Uterus (tissue), 4 donors: ENCODE data around the gene PNLDC1. TPM values are rescaled to one million over a fixed set of nuclear protein-coding genes. Genes with fewer than 3 reads are reported as not detected.

ENCODE experiments used
- DNase-seq, 2 donors: peaks; one replicate each; pipeline ENCODE4 v3.0.0-alpha.2; 2019 to 2020
- H3K27ac ChIP-seq, 2 donors: fragments of 200-600 bp; sonication (generic); 1 replicate in 1 of 2; 2 replicates in 1 of 2; pipeline ENCODE4 v1.5.1; 2016 to 2018
- H3K27me3 ChIP-seq, 2 donors: fragments of 200-600 bp; sonication (generic); one replicate each; pipeline ENCODE4 v1.5.1; 2018 to 2019; ENCODE audit warnings: control low read depth in 1 of 2
- H3K36me3 ChIP-seq, 2 donors: fragments of 200-600 bp; sonication (generic); one replicate each; pipeline ENCODE4 v1.5.1; 2019; ENCODE audit warnings: control low read depth in 1 of 2
- H3K4me1 ChIP-seq, 2 donors: fragments of 200-600 bp; sonication (generic); one replicate each; pipeline ENCODE4 v1.5.1; 2018 to 2019; ENCODE audit warnings: control low read depth in 1 of 2
- H3K4me3 ChIP-seq, 2 donors: fragments of 200-600 bp; sonication (generic); 1 replicate in 1 of 2; 2 replicates in 1 of 2; pipeline ENCODE4 v1.5.1; 2018 to 2019; ENCODE audit warnings: mild to moderate bottlenecking in 1 of 2
- H3K9me3 ChIP-seq, 2 donors: fragments of 200-600 bp; sonication (generic); one replicate each; pipeline ENCODE4 v1.5.1; 2019; ENCODE audit warnings: control low read depth in 1 of 2
- CTCF ChIP-seq, 4 experiments: fragments of 200-600 bp in 2 of 4; fragments of 450-650 bp in 2 of 4; sonication (generic) in 2 of 4; IDR thresholded peaks; one replicate each; pipeline ENCODE4 v1.5.1; 2016 to 2019; ENCODE audit warnings: antibody characterized with exemption in 4 of 4, mild to moderate bottlenecking in 2 of 4, moderate library complexity in 1 of 4
- POLR2A ChIP-seq, 2 donors: fragments of 450-650 bp; IDR thresholded peaks; one replicate each; pipeline ENCODE4 v1.6.1; 2016; ENCODE audit warnings: antibody characterized with exemption in 2 of 2, mild to moderate bottlenecking in 1 of 2, moderate library complexity in 1 of 2
- intact Hi-C: fragments of 100-400 bp; cut with DNase I; formaldehyde crosslinking; loops from one replicate; pipeline ENCODE4 v1.15.1; 2023; ENCODE audit warnings: low total_unique reads
- total RNA-seq, 4 donors: library from RNA; depleted of rRNA in 3 of 4; stranded (reverse); fragments of >200 nt in 3 of 4; gene quantifications; one replicate each; pipeline versions ENCODE4 v1.1.0 to v1.2.4, GENCODE V29; 2014 to 2023
- donor health status: DM: yes; HTN: yes; CAD: no.

Gene PNLDC1
- total RNA-seq, 4 donors from 2014 or later, result 0.69 TPM; not detected in 3

DNA sequence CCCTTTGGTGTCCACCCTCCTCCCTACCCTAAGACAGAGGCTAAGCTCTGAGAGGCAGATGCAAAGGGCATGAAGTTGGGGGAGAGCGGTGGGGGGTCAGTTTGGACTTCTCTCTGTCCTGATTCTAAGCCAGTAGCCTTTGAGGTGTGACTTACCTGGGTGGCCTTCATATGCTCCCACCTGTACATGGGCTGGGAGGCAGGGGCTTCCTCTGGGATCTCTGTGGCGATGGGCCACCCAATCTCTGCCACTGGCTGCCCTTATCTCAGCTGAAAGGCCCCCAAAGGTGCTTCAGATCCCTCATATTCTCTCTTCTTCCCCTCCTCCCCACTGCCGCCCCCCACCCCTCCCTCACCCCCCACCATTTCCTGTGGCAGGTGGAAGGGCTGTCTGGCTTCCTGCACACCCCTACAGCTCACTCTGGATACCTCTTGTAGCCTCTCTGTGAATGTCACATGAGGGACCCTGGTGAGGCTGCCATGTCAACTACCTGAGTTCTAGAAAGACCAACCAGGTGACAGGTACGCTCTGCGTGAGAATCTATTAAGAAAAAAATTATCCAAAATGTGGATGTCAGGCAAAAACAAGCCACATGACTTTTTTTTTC lies 34.0 kb downstream of the PNLDC1 start:
- intact Hi-C loops, result no loop called here
- H3K27ac ChIP-seq, result peak overlapping the region; percentile 90 to 92

DNA sequence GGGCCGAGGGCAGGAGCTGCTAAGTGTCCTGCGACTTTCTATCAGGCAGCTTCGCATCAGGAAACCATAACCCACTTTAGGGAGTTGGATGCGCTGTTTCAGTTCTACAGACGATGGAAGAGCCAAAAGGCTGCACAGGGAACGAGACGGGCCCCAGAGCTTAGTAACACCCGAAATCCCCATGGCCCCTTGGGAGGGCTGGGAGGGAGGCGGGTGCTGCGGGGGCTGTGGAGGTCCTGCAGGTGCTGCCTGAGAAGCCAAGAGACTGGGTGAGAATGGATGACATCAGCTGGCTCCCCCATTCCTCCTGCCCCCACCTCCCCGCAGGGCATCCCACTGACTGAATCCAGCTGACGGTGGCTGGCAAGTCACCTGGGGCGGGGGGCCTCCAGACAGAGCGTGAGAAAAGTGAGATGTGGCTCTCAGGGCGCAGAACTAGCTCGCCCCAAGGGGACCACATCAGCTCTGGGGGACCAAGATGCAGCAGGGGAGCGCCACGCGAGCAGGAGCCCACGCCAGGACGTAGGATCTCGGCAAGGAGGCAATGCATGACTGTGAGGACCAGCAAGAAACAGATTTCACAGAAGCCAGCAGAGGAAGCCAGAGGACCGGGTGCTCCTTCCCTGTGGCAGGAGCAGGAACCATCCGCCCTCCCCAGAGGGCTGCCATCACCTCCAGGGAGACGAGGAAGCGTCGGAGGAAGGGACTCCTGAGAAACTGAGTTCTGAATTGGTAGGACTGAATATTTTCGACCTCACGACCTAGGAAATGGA lies 36.8 kb downstream of the PNLDC1 start:
- Histone ChIP-seq H3K27ac (peak overlapping the region; percentile 90 to 92), H3K4me1 (peaks cover 0 to 5% of the 10 kb centered on the region in 2 donors), H3K27me3 (no peaks in the 10 kb centered on the region), H3K4me3 (peak overlapping the region; percentile 24 to 35), H3K36me3 (no peaks in the 10 kb centered on the region), H3K9me3 (no peaks in the 10 kb centered on the region)
- intact Hi-C loops, result no loop called here
- peak; percentile 62 to 71 for DNase-seq
- no peak for TF ChIP-seq POLR2A (IDR thresholded peaks at IDR 0.05)
- TF ChIP-seq CTCF (IDR thresholded peaks at IDR 0.05), result no peak

More for the DNA sequence above, 34.0 kb downstream of the PNLDC1 start:
- Histone ChIP-seq H3K9me3 (no peaks in the 10 kb centered on the region), H3K4me3 (no peak overlapping the region), H3K36me3 (no peaks in the 10 kb centered on the region), H3K4me1 (peaks cover 0 to 5% of the 10 kb centered on the region in 2 donors), H3K27me3 (no peaks in the 10 kb centered on the region)
- no peak for TF ChIP-seq CTCF (IDR thresholded peaks at IDR 0.05)
- TF ChIP-seq POLR2A (IDR thresholded peaks at IDR 0.05), result no peak
- DNase-seq, result no peak

- intact Hi-C loops, result no loop called here
- DNase-seq, result no peak
- peak overlapping the region; percentile 90 to 92 for H3K27ac ChIP-seq
- H3K36me3 ChIP-seq, result no peaks in the 10 kb centered on the region
- H3K4me3 ChIP-seq, result no peak overlapping the region
- peaks cover 0 to 5% of the 10 kb centered on the region in 2 donors for H3K4me1 ChIP-seq
- no peaks in the 10 kb centered on the region for H3K9me3 ChIP-seq
- no peaks in the 10 kb centered on the region for H3K27me3 ChIP-seq
- no peak for TF ChIP-seq POLR2A (IDR thresholded peaks at IDR 0.05)
- TF ChIP-seq CTCF (IDR thresholded peaks at IDR 0.05), result no peak
Observed at GRCh38 chr6:159837511-159837910, 37.4 kb downstream of the PNLDC1 start.

DNA sequence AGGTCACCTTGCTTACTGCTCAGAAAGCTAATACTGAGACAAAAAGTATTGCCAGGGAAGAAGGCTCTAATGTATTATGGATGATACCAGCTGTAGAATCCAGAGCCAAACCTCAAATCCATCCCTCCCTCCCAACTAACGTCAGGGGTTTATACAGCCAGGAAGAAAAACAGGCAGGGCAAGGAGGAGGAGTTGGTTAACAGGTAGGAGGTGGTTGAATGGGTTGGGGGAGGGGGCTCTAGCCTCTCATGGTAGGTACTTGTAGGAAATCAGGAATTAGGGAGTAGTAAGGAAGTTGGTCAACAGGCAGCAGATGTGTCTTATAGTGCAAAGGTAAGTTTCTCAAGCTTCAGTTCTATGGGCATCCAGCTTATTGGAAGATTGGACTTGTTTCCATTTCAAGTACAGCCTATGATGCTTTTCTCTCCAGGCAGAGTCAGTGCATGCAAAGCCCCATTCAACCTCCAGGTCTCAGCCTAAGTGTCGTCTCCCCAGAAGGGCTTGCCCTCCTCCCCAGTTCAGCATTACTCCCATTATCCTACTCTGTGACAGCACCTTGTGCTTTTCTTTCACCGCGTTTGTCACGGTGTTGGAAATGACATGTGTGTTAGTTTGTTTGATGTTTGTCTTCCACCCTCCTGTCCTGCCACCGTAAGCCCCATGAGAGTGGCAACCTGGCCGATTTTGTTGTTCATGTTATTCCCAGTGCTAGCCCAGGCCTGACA lies 38.1 kb downstream of the PNLDC1 start:
- Histone ChIP-seq H3K27me3 (no peaks in the 10 kb centered on the region), H3K4me3 (no peak overlapping the region), H3K27ac (no peak overlapping the region), H3K4me1 (peaks cover 0 to 5% of the 10 kb centered on the region in 2 donors), H3K36me3 (no peaks in the 10 kb centered on the region), H3K9me3 (no peaks in the 10 kb centered on the region)
- intact Hi-C loops, result no loop called here
- TF ChIP-seq POLR2A (IDR thresholded peaks at IDR 0.05) (no peak), CTCF (IDR thresholded peaks at IDR 0.05) (no peak)
- no peak for DNase-seq

DNA sequence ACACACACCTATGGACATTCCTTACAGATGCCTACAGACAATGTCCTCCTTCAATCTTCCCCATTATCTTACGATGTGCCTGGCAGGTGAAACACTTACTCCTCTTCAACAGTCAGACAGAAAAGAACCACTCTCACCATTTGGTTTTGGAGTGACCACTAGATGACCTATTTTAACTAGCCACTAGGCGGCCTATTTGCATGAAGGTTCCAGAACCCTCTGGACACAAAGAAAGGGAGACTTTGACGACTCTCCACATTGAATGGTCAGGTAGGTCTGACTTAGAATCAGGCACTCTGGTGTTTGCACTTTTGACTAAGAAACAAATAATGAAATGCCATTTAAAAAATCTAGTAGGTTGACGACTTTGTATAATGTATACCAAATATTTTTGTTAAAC lies 42.0 kb downstream of the PNLDC1 start:
- TF ChIP-seq POLR2A (IDR thresholded peaks at IDR 0.05) (no peak), CTCF (IDR thresholded peaks at IDR 0.05) (peak in 1 of 4 experiments; percentile 4)
- no peaks in the 10 kb centered on the region for H3K9me3 ChIP-seq
- H3K4me3 ChIP-seq, result no peak overlapping the region
- H3K27ac ChIP-seq, result no peak overlapping the region
- no peaks in the 10 kb centered on the region for H3K36me3 ChIP-seq
- DNase-seq, result no peak
- H3K27me3 ChIP-seq, result no peaks in the 10 kb centered on the region
- H3K4me1 ChIP-seq, result no peaks in the 10 kb centered on the region
- intact Hi-C loops, result no loop called here
